ENCODE measurements around the gene JAZF1.

Gene JAZF1

GRCh38 chr7:27795977-27796376 is 384.6 kb downstream of the JAZF1 start:
- no peak for DNase-seq

DNA sequence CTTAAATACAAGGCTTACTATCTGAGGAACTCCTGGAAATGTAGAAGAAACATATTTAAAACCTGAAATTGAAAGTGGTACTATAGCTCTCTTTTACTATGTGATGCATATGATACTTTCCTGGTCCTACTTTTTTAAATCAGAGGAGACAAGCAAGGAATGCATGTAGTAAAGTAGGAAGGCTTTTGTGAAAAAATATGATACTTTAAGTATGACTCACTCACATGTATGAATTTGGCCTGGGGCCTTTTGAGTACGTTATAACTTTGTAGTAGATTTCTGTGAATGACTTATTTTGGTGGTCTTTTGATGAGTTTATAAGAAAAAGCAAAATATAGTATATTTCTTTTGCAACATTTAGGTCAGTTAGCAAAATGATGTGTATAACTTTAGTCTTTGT is 386.8 kb downstream of the JAZF1 start:
- no peak for DNase-seq

GRCh38 chr7:27788437-27788836 is 392.2 kb downstream of the JAZF1 start:
- DNase-seq: no peak

DNA sequence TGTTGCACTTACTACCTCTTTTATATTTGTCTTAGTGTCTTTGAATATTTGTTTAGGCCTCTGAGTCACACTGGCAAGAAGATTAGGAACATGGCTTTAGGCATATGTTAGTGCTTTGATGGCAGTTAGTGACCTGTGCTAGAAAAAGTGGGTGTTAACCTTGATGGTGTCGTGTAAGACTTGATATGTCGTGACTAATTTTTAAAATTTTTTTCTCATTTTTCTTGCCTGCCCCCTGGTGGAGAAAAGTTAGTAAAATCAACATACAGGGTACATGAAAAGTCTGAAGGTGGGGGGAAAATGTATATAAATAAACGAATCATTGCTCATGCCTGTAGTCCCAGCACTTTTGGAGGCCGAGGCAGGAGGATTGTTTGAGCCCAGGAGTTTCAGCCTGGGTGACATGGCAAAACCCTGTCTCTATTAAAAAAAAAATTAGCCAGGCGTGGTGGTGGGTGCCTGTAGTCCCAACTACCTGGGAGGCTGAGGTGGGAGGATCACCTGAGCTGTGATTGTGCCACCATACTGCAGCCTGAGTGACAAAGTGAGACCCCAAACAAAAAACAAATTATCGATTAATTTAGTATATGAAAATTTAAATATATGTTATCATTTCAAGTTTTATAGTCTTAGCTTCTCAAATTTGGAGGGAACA is 396.1 kb downstream of the JAZF1 start:
- no peak for DNase-seq

DNA sequence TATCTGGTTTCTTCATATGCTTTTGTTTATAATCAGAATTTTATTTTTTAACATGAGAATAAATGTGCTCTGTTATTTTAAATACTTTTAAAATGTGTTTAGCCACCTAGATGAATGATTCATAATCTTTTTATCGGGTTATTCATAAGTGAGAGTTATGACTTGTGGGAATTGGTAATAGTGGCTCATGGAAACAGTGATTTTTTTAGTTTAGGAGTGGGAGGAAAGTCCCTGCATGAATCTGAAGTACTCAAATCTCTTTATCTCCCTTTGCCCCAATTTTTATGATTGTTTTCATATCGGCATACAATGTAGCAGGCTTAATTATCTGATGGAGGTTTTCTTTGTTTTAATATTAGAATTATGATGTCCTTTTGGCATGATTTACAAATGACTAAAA is 397.7 kb downstream of the JAZF1 start:
- no peak for DNase-seq

DNA sequence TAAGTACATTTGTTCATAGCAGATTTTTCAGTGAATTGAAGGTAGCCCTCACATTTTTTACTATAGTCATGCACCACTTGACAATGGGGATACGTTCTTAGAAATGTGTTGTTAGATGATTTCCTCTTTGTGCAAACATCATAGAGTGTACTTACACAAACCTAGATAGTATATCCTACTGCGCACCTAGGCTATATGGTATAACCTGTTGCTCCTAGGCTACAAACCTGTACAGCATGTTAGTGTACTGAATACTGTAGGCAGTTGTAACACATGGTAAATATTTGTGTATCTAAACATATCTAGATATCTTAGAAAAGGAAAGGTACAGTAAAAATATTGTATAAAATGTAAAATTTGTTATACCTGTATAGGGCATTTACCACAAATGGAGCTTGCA is 399.4 kb downstream of the JAZF1 start:
- DNase-seq: no peak

Data from activated gamma-delta T cell (primary cell).